Retinal pigment epithelial cell (primary cell): ENCODE measurements around the gene ASIC2.

Source experiments
- DNase-seq: peaks from one replicate; pipeline ENCODE4 v3.0.0-alpha.2; 2010; ENCODE audit warnings: low read depth
- H3K4me3 ChIP-seq: 2 replicates; pipeline ENCODE4 v1.5.1; 2011; ENCODE audit warnings: mild to moderate bottlenecking, low read length, control low read depth, moderate library complexity
- TF ChIP-seq, protein P1 (sequence below): conservative IDR thresholded peaks from 2 replicates; pipeline ENCODE4 v1.5.1; 2011; ENCODE audit warnings: low read depth, low read length, control low read depth, inconsistent platforms

The ASIC2 gene

DNA sequence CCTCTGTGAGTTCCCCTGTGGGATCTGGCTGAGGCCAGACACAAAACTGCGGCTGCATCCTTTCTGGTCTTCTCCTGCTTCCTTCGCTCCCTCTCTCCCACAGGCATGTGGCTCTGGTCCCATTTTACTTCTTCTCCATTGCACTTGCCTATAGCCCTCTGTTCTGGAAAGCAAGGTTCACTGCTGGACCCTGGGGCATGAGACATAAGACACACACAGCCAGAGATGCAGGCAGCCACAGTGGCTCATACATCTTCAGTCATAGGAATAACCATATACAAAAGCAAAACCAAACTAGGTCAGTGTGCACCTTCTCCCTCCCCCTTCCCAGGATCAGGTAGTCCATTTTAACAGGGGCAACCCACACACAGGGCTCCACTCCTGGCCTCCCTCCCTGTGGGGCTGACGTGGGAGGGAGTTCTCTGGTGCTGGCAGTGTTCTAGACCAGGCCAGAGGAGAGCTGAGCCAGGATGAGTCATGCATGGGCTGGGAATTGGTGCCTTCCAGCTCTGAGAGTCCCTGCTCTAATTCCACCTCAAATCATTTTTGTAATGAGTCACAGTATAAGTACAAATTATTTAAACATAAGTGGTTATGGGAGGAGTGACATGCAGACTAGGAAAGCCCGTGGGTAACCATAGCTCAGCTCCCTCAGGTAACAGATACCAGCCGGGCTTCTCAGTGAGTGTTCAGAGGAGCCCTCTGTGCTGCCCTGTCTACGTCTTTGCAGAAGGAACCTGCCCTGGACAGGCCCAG is 58.0 kb downstream of the ASIC2 start:
- TF ChIP-seq, protein P1, sequence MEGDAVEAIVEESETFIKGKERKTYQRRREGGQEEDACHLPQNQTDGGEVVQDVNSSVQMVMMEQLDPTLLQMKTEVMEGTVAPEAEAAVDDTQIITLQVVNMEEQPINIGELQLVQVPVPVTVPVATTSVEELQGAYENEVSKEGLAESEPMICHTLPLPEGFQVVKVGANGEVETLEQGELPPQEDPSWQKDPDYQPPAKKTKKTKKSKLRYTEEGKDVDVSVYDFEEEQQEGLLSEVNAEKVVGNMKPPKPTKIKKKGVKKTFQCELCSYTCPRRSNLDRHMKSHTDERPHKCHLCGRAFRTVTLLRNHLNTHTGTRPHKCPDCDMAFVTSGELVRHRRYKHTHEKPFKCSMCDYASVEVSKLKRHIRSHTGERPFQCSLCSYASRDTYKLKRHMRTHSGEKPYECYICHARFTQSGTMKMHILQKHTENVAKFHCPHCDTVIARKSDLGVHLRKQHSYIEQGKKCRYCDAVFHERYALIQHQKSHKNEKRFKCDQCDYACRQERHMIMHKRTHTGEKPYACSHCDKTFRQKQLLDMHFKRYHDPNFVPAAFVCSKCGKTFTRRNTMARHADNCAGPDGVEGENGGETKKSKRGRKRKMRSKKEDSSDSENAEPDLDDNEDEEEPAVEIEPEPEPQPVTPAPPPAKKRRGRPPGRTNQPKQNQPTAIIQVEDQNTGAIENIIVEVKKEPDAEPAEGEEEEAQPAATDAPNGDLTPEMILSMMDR: no peak
- peak; percentile 87 for DNase-seq
- no peak overlapping the region for H3K4me3 ChIP-seq

DNA sequence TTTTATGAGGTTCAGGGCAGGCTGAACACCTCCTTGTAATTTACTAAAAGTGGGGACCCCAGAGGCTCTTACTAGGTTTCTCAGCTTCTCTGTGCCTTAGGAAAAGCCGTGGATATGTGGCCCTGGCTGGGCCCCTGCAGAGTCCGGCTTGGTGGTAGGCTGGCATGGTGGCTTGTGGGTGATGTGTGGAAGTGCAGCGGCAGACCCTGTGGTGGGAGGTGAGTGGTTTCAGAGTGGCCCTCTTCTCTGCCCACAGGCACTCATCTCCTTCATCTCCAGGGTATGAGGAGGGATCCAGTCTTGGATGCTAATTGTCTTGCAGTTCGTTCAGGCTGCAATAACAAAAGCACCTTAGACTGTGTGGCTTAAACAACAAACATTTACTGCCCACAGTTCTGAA is 58.9 kb downstream of the ASIC2 start:
- TF ChIP-seq, protein P1: no peak

DNA sequence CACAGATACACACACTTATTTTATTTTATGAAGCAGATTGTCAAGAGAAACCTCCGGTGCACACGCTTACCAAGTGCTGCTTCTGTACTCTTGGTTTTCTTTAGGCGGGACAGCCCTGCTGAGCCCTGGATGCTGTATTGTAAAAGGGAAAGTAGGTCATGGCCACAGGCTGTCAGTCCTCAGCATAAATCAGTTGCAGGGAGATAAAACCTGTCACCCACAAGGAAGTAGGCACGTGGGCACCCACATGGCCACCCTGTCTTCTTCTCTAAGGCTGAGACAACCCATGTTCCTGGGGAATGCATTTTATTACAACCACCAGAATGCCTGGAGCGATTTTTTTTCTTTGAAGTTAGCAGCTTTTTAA is 59.3 kb downstream of the ASIC2 start:
- H3K4me3 ChIP-seq: no peak overlapping the region
- TF ChIP-seq, protein P1: no peak
- no peak for DNase-seq

More for the DNA sequence above, 58.9 kb downstream of the ASIC2 start:
- H3K4me3 ChIP-seq: no peak overlapping the region
- no peak for DNase-seq

DNA sequence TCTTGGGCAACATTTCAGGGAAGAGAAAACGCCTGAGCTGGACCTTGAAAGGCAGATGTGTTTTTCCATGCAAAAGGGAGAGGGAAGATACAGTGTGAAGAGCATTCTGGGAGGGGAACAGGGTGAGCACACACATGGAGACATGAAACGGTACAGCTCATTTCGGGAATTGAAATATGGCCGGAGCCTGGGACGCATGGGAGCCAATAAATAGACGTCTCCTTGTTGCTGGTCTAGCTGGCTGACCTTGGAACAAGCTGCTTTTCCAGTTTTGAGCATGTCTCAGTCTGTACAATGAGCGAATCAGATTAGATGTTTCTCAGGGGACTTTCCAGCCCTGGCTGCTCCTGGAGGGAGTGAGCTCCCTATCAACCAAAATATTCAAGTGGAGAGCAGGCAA is 63.6 kb downstream of the ASIC2 start:
- DNase-seq: no peak
- no peak overlapping the region for H3K4me3 ChIP-seq
- TF ChIP-seq, protein P1: no peak

DNA sequence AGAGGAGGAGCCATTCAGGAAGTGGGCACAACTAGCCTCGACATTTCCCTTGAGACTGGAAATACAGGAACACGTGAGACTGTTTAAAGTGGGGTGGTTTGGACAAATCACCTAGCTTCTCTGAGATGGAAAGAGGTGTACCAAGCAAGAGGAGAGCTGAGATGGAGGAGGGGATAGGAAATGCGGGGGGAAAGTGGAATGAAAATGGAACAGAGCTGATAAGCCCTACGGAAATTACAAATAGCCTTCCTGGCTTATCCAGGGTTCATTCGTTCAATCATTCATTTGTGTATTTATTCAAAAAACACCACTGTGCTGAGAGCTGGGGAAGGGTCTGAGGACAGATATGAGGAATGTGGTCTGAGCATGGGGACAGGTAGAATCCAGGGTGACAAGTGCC is 64.1 kb downstream of the ASIC2 start:
- no peak for DNase-seq
- H3K4me3 ChIP-seq: no peak overlapping the region
- TF ChIP-seq, protein P1: no peak

DNA sequence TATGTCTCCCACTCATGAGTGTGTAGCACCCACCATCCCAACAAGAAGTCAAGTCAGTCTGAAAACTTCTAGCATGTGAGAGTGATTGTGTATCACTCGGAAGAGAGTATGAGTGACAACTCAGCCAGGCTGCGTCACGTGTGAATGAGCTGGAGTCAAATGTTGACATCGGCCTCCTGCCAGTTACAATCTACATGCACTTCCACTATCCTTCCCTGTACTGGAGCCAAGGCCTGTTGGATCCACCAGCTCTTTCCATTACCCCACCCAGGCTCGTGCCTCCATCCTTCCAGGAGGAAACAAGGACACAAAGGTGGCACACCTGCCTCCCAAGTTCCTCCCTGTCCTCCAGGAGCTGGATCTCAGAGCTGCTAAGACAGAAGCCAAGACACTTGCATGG is 64.5 kb downstream of the ASIC2 start:
- TF ChIP-seq, protein P1: no peak
- H3K4me3 ChIP-seq: no peak overlapping the region
- DNase-seq: no peak

DNA sequence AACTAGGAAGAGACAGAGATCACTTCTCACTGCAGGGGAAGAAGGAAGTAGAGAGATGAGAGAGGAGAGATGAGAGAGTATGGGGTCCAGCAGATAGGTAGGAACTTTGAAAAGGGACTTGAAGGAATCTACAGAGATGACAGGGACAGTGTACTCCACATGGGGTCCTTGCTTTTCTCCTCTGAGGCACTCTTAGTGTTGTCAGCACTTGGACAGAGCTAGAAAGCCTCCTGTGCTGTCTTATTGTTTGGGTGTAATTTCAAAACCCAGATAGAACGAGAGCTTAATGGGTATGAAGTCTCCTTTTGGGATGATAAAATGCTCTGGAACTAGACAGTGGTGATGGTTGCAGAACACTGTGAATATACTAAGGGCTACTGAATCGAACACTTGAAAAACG is 65.2 kb downstream of the ASIC2 start:
- no peak for DNase-seq
- H3K4me3 ChIP-seq: no peak overlapping the region
- TF ChIP-seq, protein P1: no peak
